NT2/D1 (cell line): Measurements from ENCODE around the gene ZNF891.
A peak's percentile ranks its signal among the peaks of the same experiment; 100 is the strongest.

Experiments
- DNase-seq: peaks from one replicate; pipeline ENCODE4 v3.0.0-alpha.2; 2011; ENCODE audit warnings: low read depth, low spot score
- H3K27me3 ChIP-seq: 2 replicates; pipeline ENCODE4 v1.6.0; 2011; ENCODE audit warnings: mild to moderate bottlenecking; ENCODE audit not compliant: insufficient read length, insufficient read depth
- H3K36me3 ChIP-seq: 2 replicates; pipeline ENCODE4 v1.6.1; 2011; ENCODE audit warnings: mild to moderate bottlenecking, low read length, mixed read lengths; ENCODE audit not compliant: insufficient read depth, insufficient read length
- H3K4me1 ChIP-seq: 2 replicates; pipeline ENCODE4 v1.5.1; 2011; ENCODE audit not compliant: insufficient read depth, insufficient read length
- H3K4me3 ChIP-seq: 2 replicates; pipeline ENCODE4 v1.5.1; 2011; ENCODE audit warnings: low read depth; ENCODE audit not compliant: insufficient read length
- H3K9ac ChIP-seq: 2 replicates; pipeline ENCODE4 v1.6.0; 2011; ENCODE audit warnings: low read depth; ENCODE audit not compliant: insufficient read length
- H3K9me3 ChIP-seq: 2 replicates; pipeline ENCODE4 v1.5.1; 2011; ENCODE audit warnings: mild to moderate bottlenecking, low read length; ENCODE audit not compliant: insufficient read depth
- SUZ12 ChIP-seq: IDR thresholded peaks from 2 replicates; pipeline ENCODE4 v1.6.1; 2011; ENCODE audit not compliant: insufficient read length, insufficient read depth; ENCODE audit errors: extremely low read depth
- YY1 ChIP-seq: IDR thresholded peaks from 2 replicates; pipeline ENCODE4 v1.6.1; 2011; ENCODE audit not compliant: insufficient read length, insufficient read depth
- ZNF274 ChIP-seq: IDR thresholded peaks from 2 replicates; pipeline ENCODE4 v1.6.1; 2011; ENCODE audit warnings: mild to moderate bottlenecking, low read depth, low read length

The ZNF891 gene

DNA sequence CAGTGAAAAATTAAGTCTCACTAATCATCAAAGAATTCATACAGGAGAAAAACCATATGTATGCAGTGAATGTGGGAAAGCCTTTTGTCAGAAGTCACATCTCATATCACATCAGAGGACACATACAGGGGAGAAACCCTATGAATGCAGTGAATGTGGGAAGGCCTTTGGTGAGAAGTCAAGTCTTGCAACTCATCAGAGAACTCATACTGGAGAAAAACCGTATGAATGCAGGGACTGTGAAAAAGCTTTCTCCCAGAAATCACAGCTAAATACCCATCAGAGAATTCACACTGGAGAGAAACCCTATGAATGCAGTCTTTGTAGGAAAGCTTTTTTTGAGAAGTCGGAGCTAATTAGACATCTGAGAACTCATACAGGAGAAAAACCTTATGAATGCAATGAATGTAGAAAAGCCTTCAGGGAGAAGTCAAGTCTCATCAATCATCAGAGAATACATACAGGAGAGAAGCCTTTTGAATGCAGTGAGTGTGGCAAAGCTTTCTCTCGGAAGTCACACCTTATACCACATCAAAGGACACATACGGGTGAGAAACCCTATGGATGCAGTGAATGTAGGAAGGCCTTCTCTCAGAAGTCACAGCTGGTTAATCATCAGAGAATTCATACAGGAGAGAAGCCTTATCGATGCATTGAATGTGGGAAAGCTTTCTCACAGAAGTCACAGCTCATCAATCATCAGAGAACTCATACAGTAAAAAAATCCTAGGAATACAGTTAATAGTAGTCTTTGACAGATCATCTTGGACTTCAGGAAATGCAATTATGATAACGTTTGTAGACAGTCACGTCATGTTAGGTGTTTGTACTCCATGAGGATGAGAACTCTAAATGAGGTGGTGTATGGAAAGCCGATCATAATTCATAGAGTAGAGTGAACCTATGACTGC is 71.6 kb downstream of the ZNF891 start:
- Histone ChIP-seq H3K4me1 (no peaks in the 10 kb centered on the region), H3K36me3 (peaks cover 48% of the 10 kb centered on the region), H3K9ac (no peak overlapping the region), H3K9me3 (peaks cover 100% of the 10 kb centered on the region), H3K27me3 (no peaks in the 10 kb centered on the region), H3K4me3 (no peak overlapping the region)
- DNase-seq, result no peak
- TF ChIP-seq SUZ12 (no peak), YY1 (no peak), ZNF274 (peak; percentile 100)

DNA sequence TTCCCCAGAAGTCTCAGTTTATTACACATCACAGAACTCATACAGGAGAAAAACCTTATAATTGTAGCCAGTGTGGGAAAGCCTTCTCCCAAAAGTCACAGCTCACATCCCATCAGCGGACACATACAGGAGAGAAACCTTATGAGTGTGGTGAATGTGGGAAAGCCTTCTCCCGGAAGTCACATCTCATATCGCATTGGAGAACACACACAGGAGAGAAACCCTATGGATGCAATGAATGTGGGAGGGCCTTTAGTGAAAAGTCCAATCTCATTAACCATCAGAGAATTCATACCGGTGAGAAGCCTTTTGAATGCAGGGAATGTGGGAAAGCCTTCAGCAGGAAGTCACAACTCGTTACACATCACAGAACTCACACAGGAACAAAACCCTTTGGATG is 72.6 kb downstream of the ZNF891 start:
- DNase-seq, result no peak
- Histone ChIP-seq H3K4me1 (no peaks in the 10 kb centered on the region), H3K4me3 (no peak overlapping the region), H3K36me3 (peaks cover 56% of the 10 kb centered on the region), H3K27me3 (no peaks in the 10 kb centered on the region), H3K9ac (no peak overlapping the region), H3K9me3 (peaks cover 100% of the 10 kb centered on the region)
- TF ChIP-seq SUZ12 (no peak), ZNF274 (no peak)
